K562 (cell line): ENCODE results near the gene JAK3. TPM values are rescaled to one million over a fixed set of nuclear protein-coding genes. Genes with fewer than 3 reads are reported as not detected.
A peak's percentile ranks its signal among the peaks of the same experiment; 100 is the strongest.

Source experiments
- ATAC-seq: fragments of 200-7000 bp; cut with Tn5 transposase; 3 replicates; pipeline ENCODE4 v1.9.1; 2020; ENCODE audit warnings: moderate library complexity
- BruUV-seq: library from RNA; stranded (reverse); fragments of 400-500 nt; replicated peaks from 2 replicates; lab custom pipeline; 2021; lab: Mats Ljungman, UMichigan
- CTCF ChIA-PET: fragments of 300-600 bp; formaldehyde crosslinking; extraction: SDS; loops from one replicate; lab custom pipeline; 2021; ENCODE audit warnings: low intra/inter-chr PET ratio; lab: Yijun Ruan, JAX
- POLR2A ChIA-PET: fragments of 300-600, 350-650 bp; sonication (Branson Sonifier 250); formaldehyde crosslinking; extraction: SDS; loops from one replicate; lab custom pipeline; 2021; ENCODE audit warnings: antibody characterized with exemption, inconsistent platforms; lab: Yijun Ruan, JAX
- DNase-seq, 4 experiments: peaks; one replicate each; pipeline versions ENCODE4 v3.0.0 to v3.0.0-alpha.2; 2011 to 2018; ENCODE audit warnings: low spot score in 3 of 4, mixed read lengths in 3 of 4; ENCODE audit errors: extremely low read depth in 1 of 4
- FAIRE-seq: peaks from 2 replicates; lab custom pipeline; 2011; peaks lifted over from hg19 to GRCh38; lab: Jason Lieb, UNC
- H2AFZ ChIP-seq: 2 replicates; pipeline ENCODE4 v1.6.0; 2011; ENCODE audit warnings: low read depth, low read length, control low read depth, inconsistent platforms
- H3K27ac ChIP-seq: fragments of 200-600 bp; 3 replicates; pipeline ENCODE4 v1.8.0; 2011; ENCODE audit warnings: low read depth, mild to moderate bottlenecking, control low read depth, inconsistent platforms, low read length, moderate library complexity, mixed read lengths; ENCODE audit errors: extremely low read depth
- H3K27me3 ChIP-seq, 2 experiments: fragments of 300-600 bp in 1 of 2; 2 replicates in 1 of 2; 3 replicates in 1 of 2; pipeline versions ENCODE4 v1.6.0 to v1.8.0; 2011; ENCODE audit warnings: inconsistent platforms in 2 of 2, low read length in 2 of 2, mild to moderate bottlenecking in 1 of 2, mixed read lengths in 1 of 2, moderate library complexity in 1 of 2; ENCODE audit not compliant: control insufficient read depth in 2 of 2, insufficient read depth in 2 of 2
- H3K36me3 ChIP-seq: fragments of 300-600 bp; 3 replicates; pipeline ENCODE4 v1.8.0; 2011; ENCODE audit warnings: mild to moderate bottlenecking, low read length, inconsistent platforms; ENCODE audit not compliant: control insufficient read depth, insufficient read depth
- H3K4me1 ChIP-seq, 2 experiments: fragments of 200-600 bp in 1 of 2; replicated peaks in 1 of 2; 2 replicates in 1 of 2; 3 replicates in 1 of 2; pipeline versions ENCODE4 v1.5.1 to v1.8.0; 2011; ENCODE audit warnings: inconsistent platforms in 2 of 2, low read length in 2 of 2, mild to moderate bottlenecking in 1 of 2, mixed read lengths in 1 of 2, moderate library complexity in 1 of 2; ENCODE audit not compliant: control insufficient read depth in 2 of 2, insufficient read depth in 2 of 2
- H3K4me2 ChIP-seq: 2 replicates; pipeline ENCODE4 v1.6.1; 2011; ENCODE audit warnings: low read length, control low read depth, inconsistent platforms, mixed read lengths; ENCODE audit not compliant: insufficient read depth
- H3K4me3 ChIP-seq: fragments of 200-600 bp; sonication (generic), shearing (Covaris generic); 2 replicates; pipeline ENCODE4 v1.5.1; 2016; ENCODE audit warnings: control low read depth, inconsistent platforms
- H3K79me2 ChIP-seq: fragments of 200-600 bp; 3 replicates; pipeline ENCODE4 v1.8.0; 2011; ENCODE audit warnings: low read length, inconsistent platforms; ENCODE audit not compliant: control insufficient read depth, insufficient read depth
- H3K9ac ChIP-seq, 2 experiments: 2 replicates each; pipeline versions ENCODE4 v1.6.0 to v1.6.1; 2011; ENCODE audit warnings: low read depth in 2 of 2, low read length in 2 of 2, control low read depth in 1 of 2, inconsistent platforms in 1 of 2, mild to moderate bottlenecking in 1 of 2, mixed read lengths in 1 of 2; ENCODE audit not compliant: insufficient read depth in 1 of 2
- H3K9me1 ChIP-seq: one replicate; pipeline ENCODE4 v1.6.0; 2011; ENCODE audit warnings: inconsistent platforms, mild to moderate bottlenecking, low read length, moderate library complexity; ENCODE audit not compliant: control insufficient read depth, insufficient read depth
- H3K9me3 ChIP-seq: replicated peaks from 2 replicates; pipeline ENCODE4 v1.5.1; 2011; ENCODE audit warnings: low read depth, low read length, inconsistent platforms; ENCODE audit not compliant: control insufficient read depth, insufficient read depth
- H4K20me1 ChIP-seq: replicated peaks from 2 replicates; pipeline ENCODE4 v1.6.1; 2011; ENCODE audit warnings: low read length, inconsistent platforms, mixed read lengths; ENCODE audit not compliant: control insufficient read depth, insufficient read depth
- MBD1 ChIP-seq: fragments of 250-450 bp; sonication (Bioruptor Pico); IDR thresholded peaks from 2 replicates; pipeline ENCODE4 v1.8.0; 2022; ENCODE audit warnings: inconsistent platforms
- PCBP1 ChIP-seq: fragments of 200-400 bp; formaldehyde crosslinking; IDR thresholded peaks from 2 replicates; pipeline ENCODE4 v1.6.1; 2018; ENCODE audit warnings: mild to moderate bottlenecking, low read depth, low read length; ENCODE audit not compliant: poor library complexity, severe bottlenecking
- POLR2G ChIP-seq: fragments of 200-400 bp; formaldehyde crosslinking; IDR thresholded peaks from 2 replicates; pipeline ENCODE4 v1.6.1; 2017; ENCODE audit warnings: low read depth, mild to moderate bottlenecking, antibody characterized with exemption, low read length, moderate library complexity
- SLC30A9 ChIP-seq: fragments of 250-450 bp; sonication (Bioruptor Pico); IDR thresholded peaks from 2 replicates; pipeline ENCODE4 v1.8.0; 2022; ENCODE audit warnings: mild to moderate bottlenecking, moderate library complexity
- ZNF583 ChIP-seq: fragments of 250-450 bp; sonication (Bioruptor Pico); IDR thresholded peaks from 2 replicates; pipeline ENCODE4 v1.4.0; 2020
- WGBS: fragments of 100-300 bp; shearing (Covaris generic); methylation state at CpG from one replicate; pipeline ENCODE4 v1.1.6; 2016; ENCODE audit warnings: low coverage, mixed read lengths; ENCODE audit not compliant: insufficient coverage; ENCODE audit errors: missing lambda C conversion rate; 5-methylcytosine and 5-hydroxymethylcytosine counted together
- in situ Hi-C: fragments of 300-500 bp; cut with MboI; formaldehyde crosslinking; loops from 4 replicates; pipeline ENCODE4 v1.15.0; 2018; ENCODE audit warnings: inconsistent platforms, mixed read lengths
- intact Hi-C: fragments of 100-400 bp; cut with micrococcal nuclease; formaldehyde crosslinking; loops from 2 replicates; pipeline ENCODE4 v1.14.2; 2022
- polyA plus RNA-seq, 8 experiments: library from polyadenylated mRNA; depleted of rRNA in 4 of 8; stranded (reverse) in 5 of 8; unstranded in 3 of 8; fragments of >200 nt; fragmentation: Nextera tagmentation in 2 of 8; fragmentation: Illumina TruSeq in 1 of 8; extraction: Ambion mirVana in 2 of 8; extraction: Trizol in 1 of 8; gene quantifications; 2 replicates each; pipeline versions ENCODE4 v1.2.1 to v1.2.3, GENCODE V29; 2011 to 2014; ENCODE audit warnings: inconsistent platforms in 1 of 8, missing spikeins in 1 of 8
- total RNA-seq, 7 experiments: library from RNA; depleted of rRNA in 6 of 7; stranded (reverse); fragments of >200 nt in 6 of 7; fragmentation: Illumina TruSeq in 2 of 7; extraction: Trizol in 2 of 7; gene quantifications; 2 replicates each; pipeline versions ENCODE4 v1.2.1 to v1.2.3, GENCODE V29; 2011 to 2021; ENCODE audit warnings: low replicate concordance in 1 of 7
- TF ChIP-seq, protein P1 (sequence below): fragments of 450-650 bp; IDR thresholded peaks from 2 replicates; pipeline ENCODE4 v1.6.1; 2014; ENCODE audit warnings: low read depth, mild to moderate bottlenecking, moderate library complexity, borderline replicate concordance
- TF ChIP-seq, protein P2 (sequence below): fragments of 250-450 bp; sonication (Bioruptor Pico); IDR thresholded peaks from 2 replicates; pipeline ENCODE4 v1.8.0; 2022; ENCODE audit warnings: moderate library complexity, mild to moderate bottlenecking, inconsistent platforms
- TF ChIP-seq, protein P3 (sequence below): fragments of 450-650 bp; IDR thresholded peaks from one replicate; pipeline ENCODE4 v1.6.1; 2018; ENCODE audit warnings: mild to moderate bottlenecking, moderate library complexity; ENCODE audit not compliant: partially characterized antibody

Gene JAK3
- total and polyA plus RNA-seq, 9 of the 15 experiments (the other 6 are each of a cell fraction or from before 2014, with no cell fraction given) = 0.01 to 0.18 (median 0.07) TPM; not detected in 1

DNA sequence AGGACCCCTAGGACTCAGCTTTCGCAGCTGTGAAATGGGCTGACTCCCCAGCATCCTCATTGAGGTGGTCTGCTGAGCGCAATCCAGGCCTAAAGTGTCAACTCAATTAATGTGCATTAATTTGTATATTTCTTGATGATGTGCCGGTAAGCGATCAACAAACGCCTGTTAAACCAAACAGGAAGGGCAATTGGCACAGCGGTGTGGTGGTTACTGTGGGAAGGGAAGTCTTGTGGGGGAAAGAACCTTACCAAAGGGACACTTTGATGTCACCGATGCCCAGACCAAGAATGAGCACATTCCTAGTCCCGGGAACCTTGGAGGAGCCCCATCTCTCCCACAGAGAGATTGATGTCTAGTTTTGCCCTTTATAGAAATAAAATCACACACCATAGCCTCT, 1.6 kb downstream of the JAK3 start (continued):
- TF ChIP-seq, protein P1, sequence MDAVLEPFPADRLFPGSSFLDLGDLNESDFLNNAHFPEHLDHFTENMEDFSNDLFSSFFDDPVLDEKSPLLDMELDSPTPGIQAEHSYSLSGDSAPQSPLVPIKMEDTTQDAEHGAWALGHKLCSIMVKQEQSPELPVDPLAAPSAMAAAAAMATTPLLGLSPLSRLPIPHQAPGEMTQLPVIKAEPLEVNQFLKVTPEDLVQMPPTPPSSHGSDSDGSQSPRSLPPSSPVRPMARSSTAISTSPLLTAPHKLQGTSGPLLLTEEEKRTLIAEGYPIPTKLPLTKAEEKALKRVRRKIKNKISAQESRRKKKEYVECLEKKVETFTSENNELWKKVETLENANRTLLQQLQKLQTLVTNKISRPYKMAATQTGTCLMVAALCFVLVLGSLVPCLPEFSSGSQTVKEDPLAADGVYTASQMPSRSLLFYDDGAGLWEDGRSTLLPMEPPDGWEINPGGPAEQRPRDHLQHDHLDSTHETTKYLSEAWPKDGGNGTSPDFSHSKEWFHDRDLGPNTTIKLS = no peak
- TF ChIP-seq, all 486 proteins: peak for 0

- ChIA-PET POLR2A (interaction anchor here (0.6 to 3.6 kb wide), 2 partner anchors 16 to 108 kb away, joined by 3 to 22 read pairs; partner anchors contain the start of gene RPL18A), CTCF (no interaction called here)
- 54% methylated on average over 8 of the region's 14 CpGs for WGBS
- H3K36me3 ChIP-seq = no peaks in the 10 kb centered on the region
- H3K4me1 ChIP-seq = peaks cover 0 to 46% of the 10 kb centered on the region in 2 experiments; a peak in 3 of 5 replicates
- no peak for FAIRE-seq
- TF ChIP-seq MBD1 (CRISPR knock-in tag) (no peak), POLR2G (no peak), SLC30A9 (CRISPR knock-in tag) (no peak), ZNF583 (no peak), PCBP1 (no peak)
- TF ChIP-seq, protein P2, sequence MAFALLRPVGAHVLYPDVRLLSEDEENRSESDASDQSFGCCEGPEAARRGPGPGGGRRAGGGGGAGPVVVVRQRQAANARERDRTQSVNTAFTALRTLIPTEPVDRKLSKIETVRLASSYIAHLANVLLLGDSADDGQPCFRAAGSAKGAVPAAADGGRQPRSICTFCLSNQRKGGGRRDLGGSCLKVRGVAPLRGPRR = no peak
- TF ChIP-seq, protein P3, sequence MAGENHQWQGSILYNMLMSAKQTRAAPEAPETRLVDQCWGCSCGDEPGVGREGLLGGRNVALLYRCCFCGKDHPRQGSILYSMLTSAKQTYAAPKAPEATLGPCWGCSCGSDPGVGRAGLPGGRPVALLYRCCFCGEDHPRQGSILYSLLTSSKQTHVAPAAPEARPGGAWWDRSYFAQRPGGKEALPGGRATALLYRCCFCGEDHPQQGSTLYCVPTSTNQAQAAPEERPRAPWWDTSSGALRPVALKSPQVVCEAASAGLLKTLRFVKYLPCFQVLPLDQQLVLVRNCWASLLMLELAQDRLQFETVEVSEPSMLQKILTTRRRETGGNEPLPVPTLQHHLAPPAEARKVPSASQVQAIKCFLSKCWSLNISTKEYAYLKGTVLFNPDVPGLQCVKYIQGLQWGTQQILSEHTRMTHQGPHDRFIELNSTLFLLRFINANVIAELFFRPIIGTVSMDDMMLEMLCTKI = no peak
- H3K9me1 ChIP-seq = peaks cover 4% of the 10 kb centered on the region
- no peak overlapping the region for H3K4me2 ChIP-seq
- ATAC-seq = no peak
- peaks cover 10% of the 10 kb centered on the region; the same call in 2 of the 3 replicates for H3K79me2 ChIP-seq
- peak overlapping the region in 1 of 2 experiments; percentile 71; a peak in 2 of 4 replicates for H3K9ac ChIP-seq
- H3K27me3 ChIP-seq = 0 out of 5 replicates have a peak, but pooled peaks cover 3 to 8% of the 10 kb centered on the region in 2 experiments
- in situ Hi-C loops (no loop called here), intact Hi-C loops (no loop called here)
- DNase-seq = no peak
- no peaks in the 10 kb centered on the region for H4K20me1 ChIP-seq
- BruUV-seq = no TSS peak
- H3K4me3 ChIP-seq = no peak overlapping the region
- H3K9me3 ChIP-seq = no peaks in the 10 kb centered on the region
- H2AFZ ChIP-seq = no peak overlapping the region
- H3K27ac ChIP-seq = no peak overlapping the region
Observed at GRCh38 chr19:17843908-17844490, 3.8 kb downstream of the JAK3 start.
